Keratinocyte (primary cell): ENCODE measurements around the gene CDC14B. TPM values are rescaled to one million over a fixed set of nuclear protein-coding genes. Genes with fewer than 3 reads are reported as not detected.

Experiments used
- DNase-seq: peaks from one replicate; pipeline ENCODE4 v3.0.0-alpha.2; 2011; ENCODE audit warnings: low read depth, missing footprints, low spot score
- FAIRE-seq: peaks from 2 replicates; lab custom pipeline; 2011; peaks lifted over from hg19 to GRCh38; lab: Jason Lieb, UNC
- H2AFZ ChIP-seq: 2 replicates; pipeline ENCODE4 v1.6.0; 2012; ENCODE audit warnings: low read length, control low read depth, inconsistent platforms; ENCODE audit not compliant: control insufficient read depth
- H3K27ac ChIP-seq: 2 replicates; pipeline ENCODE4 v1.5.1; 2011; ENCODE audit warnings: low read length; ENCODE audit not compliant: control insufficient read depth, insufficient read depth
- H3K27me3 ChIP-seq: 3 replicates; pipeline ENCODE4 v1.6.0; 2011; ENCODE audit warnings: low read length; ENCODE audit not compliant: control insufficient read depth, insufficient read depth; ENCODE audit errors: extremely low read depth
- H3K36me3 ChIP-seq, 2 experiments: 2 replicates in 1 of 2; 3 replicates in 1 of 2; pipeline ENCODE4 v1.5.1; 2011; ENCODE audit warnings: low read length in 2 of 2, mild to moderate bottlenecking in 1 of 2; ENCODE audit not compliant: control insufficient read depth in 2 of 2, insufficient read depth in 2 of 2; ENCODE audit errors: extremely low read depth in 1 of 2
- H3K4me1 ChIP-seq: 3 replicates; pipeline ENCODE4 v1.5.1; 2011; ENCODE audit warnings: low read length; ENCODE audit not compliant: control insufficient read depth, insufficient read depth; ENCODE audit errors: extremely low read depth
- H3K4me2 ChIP-seq: 3 replicates; pipeline ENCODE4 v1.6.0; 2011; ENCODE audit warnings: low read depth, low read length; ENCODE audit not compliant: control insufficient read depth, insufficient read depth; ENCODE audit errors: extremely low read depth
- H3K4me3 ChIP-seq, 3 experiments: fragments of 200-600 bp in 1 of 3; sonication (generic) in 1 of 3; 2 replicates in 2 of 3; 3 replicates in 1 of 3; pipeline ENCODE4 v1.5.1; 2011 to 2016; ENCODE audit warnings: low read length in 3 of 3, mild to moderate bottlenecking in 3 of 3, control low read depth in 2 of 3, inconsistent platforms in 1 of 3, low read depth in 1 of 3, mixed read lengths in 1 of 3, mixed run types in 1 of 3, moderate library complexity in 1 of 3; ENCODE audit not compliant: control insufficient read depth in 2 of 3, insufficient read depth in 2 of 3; ENCODE audit errors: extremely low read depth in 1 of 3
- H3K79me2 ChIP-seq: 2 replicates; pipeline ENCODE4 v1.6.0; 2012; ENCODE audit warnings: low read length; ENCODE audit not compliant: control insufficient read depth, insufficient read depth
- H3K9ac ChIP-seq: 3 replicates; pipeline ENCODE4 v1.6.0; 2011; ENCODE audit warnings: low read length; ENCODE audit not compliant: control insufficient read depth, insufficient read depth; ENCODE audit errors: extremely low read depth
- H3K9me1 ChIP-seq: 3 replicates; pipeline ENCODE4 v1.6.0; 2011; ENCODE audit warnings: low read length; ENCODE audit not compliant: control insufficient read depth, insufficient read depth; ENCODE audit errors: extremely low read depth
- H3K9me3 ChIP-seq: 2 replicates; pipeline ENCODE4 v1.5.1; 2012; ENCODE audit warnings: low read depth, low read length; ENCODE audit not compliant: control insufficient read depth
- H4K20me1 ChIP-seq: 3 replicates; pipeline ENCODE4 v1.6.0; 2011; ENCODE audit warnings: low read length; ENCODE audit not compliant: control insufficient read depth, insufficient read depth; ENCODE audit errors: extremely low read depth
- CTCF ChIP-seq, 3 experiments: IDR thresholded peaks in 1 of 3; conservative IDR thresholded peaks in 1 of 3; optimal IDR thresholded peaks in 1 of 3; 2 replicates in 2 of 3; 3 replicates in 1 of 3; pipeline versions ENCODE3 to v1.5.1; 2011; ENCODE audit warnings: low read length in 3 of 3, mild to moderate bottlenecking in 3 of 3, moderate library complexity in 2 of 3, control low read depth in 1 of 3, inconsistent platforms in 1 of 3; ENCODE audit not compliant: insufficient read depth in 2 of 3; ENCODE audit errors: extremely low read depth in 1 of 3
- EZH2 ChIP-seq: IDR thresholded peaks from one replicate; pipeline ENCODE4 v1.6.1; 2012; ENCODE audit warnings: inconsistent platforms, mild to moderate bottlenecking, low read length, moderate library complexity
- dilution Hi-C: fragments of 300-500 bp; cut with MboI; formaldehyde crosslinking; loops from one replicate; pipeline ENCODE4 v1.7.0; 2020; ENCODE audit warnings: low sequenced_read_pairs; ENCODE audit not compliant: extremely low pct_ligation_motif_present
- polyA plus RNA-seq, 5 experiments: library from polyadenylated mRNA; depleted of rRNA in 3 of 5; stranded (reverse) in 3 of 5; stranded (forward) in 1 of 5; unstranded in 1 of 5; fragments of >200 nt; gene quantifications; 1 replicate in 1 of 5; 2 replicates in 3 of 5; 3 replicates in 1 of 5; pipeline versions ENCODE4 v1.2.1 to v1.2.3, GENCODE V29; 2011 to 2012; ENCODE audit warnings: missing spikeins in 2 of 5, low read depth in 1 of 5, low replicate concordance in 1 of 5

The CDC14B gene
- polyA plus RNA-seq, 1 donor (not counting 4 experiments of a cell fraction or from before 2014, with no cell fraction given), result 7.5 TPM

GRCh38 chr9:96489482-96489979, 130.1 kb downstream of the CDC14B start:
- Histone ChIP-seq H2AFZ (no peak overlapping the region), H3K27me3 (no peaks in the 10 kb centered on the region), H3K4me2 (no peak overlapping the region), H3K4me1 (no peaks in the 10 kb centered on the region), H3K36me3 (peaks cover 0 to 21% of the 10 kb centered on the region in 2 experiments), H3K9me3 (no peaks in the 10 kb centered on the region), H3K79me2 (no peaks in the 10 kb centered on the region), H3K4me3 (no peak overlapping the region), H3K27ac (no peak overlapping the region), H3K9ac (no peak overlapping the region), H3K9me1 (no peaks in the 10 kb centered on the region), H4K20me1 (no peaks in the 10 kb centered on the region)
- dilution Hi-C loops, result no loop called here
- no peak for DNase-seq
- no peak for FAIRE-seq
- no peak for TF ChIP-seq CTCF (optimal IDR thresholded peaks at IDR 0.05 in 1 of 3, IDR thresholded peaks at IDR 0.05 in 1 of 3, conservative IDR thresholded peaks at IDR 0.05 in 1 of 3; ENCODE audit: extremely low read depth in 1 of 3, insufficient read depth in 2 of 3, low read length in 3 of 3)

GRCh38 chr9:96487949-96488348, 131.7 kb downstream of the CDC14B start:
- dilution Hi-C loops, result no loop called here

More at GRCh38 chr9:96487949-96488348, 131.7 kb downstream of the CDC14B start:
- H3K36me3 ChIP-seq, result peaks cover 0 to 21% of the 10 kb centered on the region in 2 experiments
- H3K9ac ChIP-seq, result no peak overlapping the region
- FAIRE-seq (no peak), DNase-seq (no peak)
- H3K9me1 ChIP-seq, result no peaks in the 10 kb centered on the region
- no peak overlapping the region for H3K4me2 ChIP-seq
- no peak overlapping the region for H2AFZ ChIP-seq
- H3K27ac ChIP-seq, result no peak overlapping the region
- no peaks in the 10 kb centered on the region for H4K20me1 ChIP-seq
- H3K9me3 ChIP-seq, result no peaks in the 10 kb centered on the region
- no peaks in the 10 kb centered on the region for H3K27me3 ChIP-seq
- TF ChIP-seq EZH2 (no peak), CTCF (optimal IDR thresholded peaks at IDR 0.05 in 1 of 3, IDR thresholded peaks at IDR 0.05 in 1 of 3, conservative IDR thresholded peaks at IDR 0.05 in 1 of 3; ENCODE audit: extremely low read depth in 1 of 3, insufficient read depth in 2 of 3, low read length in 3 of 3) (no peak)
- no peak overlapping the region for H3K4me3 ChIP-seq
- H3K4me1 ChIP-seq, result no peaks in the 10 kb centered on the region
- H3K79me2 ChIP-seq, result no peaks in the 10 kb centered on the region
